Heart left ventricle (tissue), 13 donors: Measurements from ENCODE around the gene RPL32.

Experiments
- CTCF ChIP-seq, 12 donors: fragments of 200-600 bp; sonication (generic) in 4 of 12; IDR thresholded peaks; one replicate each; pipeline versions ENCODE4 v1.5.0 to v1.8.0; 2018 to 2022; ENCODE audit warnings: antibody characterized with exemption in 12 of 12, mild to moderate bottlenecking in 5 of 12
- POLR2A ChIP-seq, 2 donors: fragments of 450-650 bp; IDR thresholded peaks; one replicate each; pipeline ENCODE4 v1.6.1; 2017; ENCODE audit warnings: antibody characterized with exemption in 2 of 2, mild to moderate bottlenecking in 2 of 2, moderate library complexity in 2 of 2
- donor health status: ischemic (EF 13 %, LVEDD 7.1; RV severe dilation, severe dysfunction).
- donor health status: DM: no; HTN: yes; CAD: no.
- donor health status: DM: no; HTN: no; CAD: no.
- donor health status: ischemic (EF 25% LVEDD 6.9; RV normal size, moderate dysfunction).
- donor health status: ischemic (EF 25% LVEDD 5.7; RV mildly dilated, moderate dysfunction).
- donor health status: ischemic (EF 35%, LVEDD 5.7; RV mildly dilated, moderate dysfunction).
- donor health status: nonischemic (EF 11% LVEDD 7.7; RV severe dilation, severe dysfunction).
- donor health status: DM: yes; HTN: yes; CAD: no.
- donor health status: PGD.
- donor health status: ischemic (EF 29% LVEDD 5.4; RV normal size, mild dysfunction).
- donor health status: nonischemic (EF 23%, LVEDD 6.1; RV moderate dilation, normal function).

GRCh38 chr3:12785096-12785495, 56.3 kb downstream of the RPL32 start:
- TF ChIP-seq CTCF (IDR thresholded peaks at IDR 0.05), result no peak
- TF ChIP-seq POLR2A (IDR thresholded peaks at IDR 0.05), result no peak
